Measurements from ENCODE around the gene JTB.

JTB gene

DNA sequence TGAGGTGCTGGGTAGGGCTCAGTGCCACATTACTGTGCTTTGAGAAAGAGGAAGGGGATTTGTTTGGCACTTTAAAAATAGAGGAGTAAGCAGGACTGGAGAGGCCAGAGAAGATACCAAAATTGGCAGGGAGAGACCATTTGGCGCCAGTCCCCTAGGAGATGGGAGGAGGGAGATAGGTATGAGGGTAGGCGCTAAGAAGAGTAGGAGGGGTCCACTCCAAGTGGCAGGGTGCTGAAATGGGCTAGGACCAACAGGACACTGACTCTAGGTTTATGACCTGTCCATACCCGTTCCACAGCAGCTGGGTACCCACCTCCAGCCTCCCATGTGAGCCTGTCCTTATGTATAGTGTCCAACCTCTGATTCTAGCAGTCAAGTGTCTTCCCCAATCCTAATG lies 18.0 kb downstream of the JTB start:
- no peak overlapping the region for H3K4me3 ChIP-seq (ENCODE audit: low read depth, low read length)
- TF ChIP-seq, protein P1, sequence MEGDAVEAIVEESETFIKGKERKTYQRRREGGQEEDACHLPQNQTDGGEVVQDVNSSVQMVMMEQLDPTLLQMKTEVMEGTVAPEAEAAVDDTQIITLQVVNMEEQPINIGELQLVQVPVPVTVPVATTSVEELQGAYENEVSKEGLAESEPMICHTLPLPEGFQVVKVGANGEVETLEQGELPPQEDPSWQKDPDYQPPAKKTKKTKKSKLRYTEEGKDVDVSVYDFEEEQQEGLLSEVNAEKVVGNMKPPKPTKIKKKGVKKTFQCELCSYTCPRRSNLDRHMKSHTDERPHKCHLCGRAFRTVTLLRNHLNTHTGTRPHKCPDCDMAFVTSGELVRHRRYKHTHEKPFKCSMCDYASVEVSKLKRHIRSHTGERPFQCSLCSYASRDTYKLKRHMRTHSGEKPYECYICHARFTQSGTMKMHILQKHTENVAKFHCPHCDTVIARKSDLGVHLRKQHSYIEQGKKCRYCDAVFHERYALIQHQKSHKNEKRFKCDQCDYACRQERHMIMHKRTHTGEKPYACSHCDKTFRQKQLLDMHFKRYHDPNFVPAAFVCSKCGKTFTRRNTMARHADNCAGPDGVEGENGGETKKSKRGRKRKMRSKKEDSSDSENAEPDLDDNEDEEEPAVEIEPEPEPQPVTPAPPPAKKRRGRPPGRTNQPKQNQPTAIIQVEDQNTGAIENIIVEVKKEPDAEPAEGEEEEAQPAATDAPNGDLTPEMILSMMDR (IDR thresholded peaks at IDR 0.05; ENCODE audit: control insufficient read depth, extremely low read depth, insufficient read depth), result no peak
- no peak for DNase-seq (ENCODE audit: low read depth)

DNA sequence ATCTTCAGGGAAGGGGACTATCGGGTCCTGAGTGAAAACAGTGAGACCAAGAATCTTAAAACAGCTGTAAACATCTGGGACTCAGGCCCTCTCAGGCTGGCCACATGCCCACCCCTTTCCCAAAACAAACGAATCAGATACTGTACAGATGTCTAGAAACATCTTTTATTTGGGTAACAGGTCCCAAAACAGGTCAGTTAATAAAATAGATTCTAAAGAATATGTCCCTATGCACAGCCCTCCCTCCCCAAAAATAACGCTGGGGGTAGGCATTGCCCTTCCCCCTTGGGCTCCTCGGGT lies 18.6 kb downstream of the JTB start:
- no peak overlapping the region; the same call in 1 of the 2 replicates for H3K4me3 ChIP-seq (ENCODE audit: low read depth, low read length)
- DNase-seq (ENCODE audit: low read depth), result no peak
- TF ChIP-seq, protein P1 (IDR thresholded peaks at IDR 0.05; ENCODE audit: control insufficient read depth, extremely low read depth, insufficient read depth), result no peak

DNA sequence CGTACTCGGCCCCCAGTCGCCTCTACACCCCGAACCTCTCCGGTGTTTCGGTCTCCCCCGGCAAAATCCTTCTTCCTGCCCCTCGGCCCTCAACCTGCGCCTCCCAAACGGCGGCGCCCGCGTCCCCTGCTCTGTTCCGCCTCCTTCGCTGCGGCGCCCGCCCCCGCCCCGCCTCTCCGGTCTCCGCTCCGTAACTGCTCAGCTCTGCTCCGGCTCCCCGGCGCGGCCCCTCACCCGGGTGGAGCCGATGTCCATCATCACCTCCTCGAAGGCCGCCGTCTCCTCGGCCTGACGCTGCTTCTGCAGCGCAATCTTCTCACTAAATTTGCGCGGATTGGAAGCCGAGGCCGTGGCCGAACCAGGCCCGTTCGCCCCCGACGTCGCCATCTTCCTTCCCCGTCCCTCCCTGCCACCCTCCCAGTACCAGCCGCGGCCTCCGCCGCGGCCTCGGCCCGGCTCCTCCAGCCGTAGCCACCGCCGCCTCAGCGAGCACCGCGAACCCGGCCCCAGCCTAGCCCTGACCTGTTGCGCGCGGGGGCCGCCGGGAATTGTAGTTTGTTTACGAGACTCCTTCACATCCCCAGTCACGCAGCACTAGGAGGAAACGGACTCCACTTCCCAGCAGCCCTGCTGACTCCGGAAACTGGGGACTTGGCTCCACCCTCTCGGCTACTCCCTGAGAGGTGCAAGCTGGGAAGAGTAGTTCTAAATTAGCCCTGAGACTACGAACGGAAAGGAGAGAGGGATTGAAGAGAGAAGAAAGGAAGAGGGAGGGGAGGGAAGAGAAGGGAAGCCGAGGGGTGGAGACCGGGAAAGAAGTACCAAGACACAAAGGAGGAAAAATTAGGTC lies 19.1 kb downstream of the JTB start, which contains the start of gene CRTC2:
Gene CRTC2, minus strand, starts transcription at position 502 of the 850 bp plus-strand sequence. Its CDS starts 115 bp downstream, at position 387.
- TF ChIP-seq, protein P1 (IDR thresholded peaks at IDR 0.05; ENCODE audit: control insufficient read depth, extremely low read depth, insufficient read depth), result no peak; the same call in 1 of the 2 replicates
- peak within 1 kb of the TSS; percentile 92 for H3K4me3 ChIP-seq (ENCODE audit: low read depth, low read length)
- peak; percentile 97 for DNase-seq (ENCODE audit: low read depth)

DNA sequence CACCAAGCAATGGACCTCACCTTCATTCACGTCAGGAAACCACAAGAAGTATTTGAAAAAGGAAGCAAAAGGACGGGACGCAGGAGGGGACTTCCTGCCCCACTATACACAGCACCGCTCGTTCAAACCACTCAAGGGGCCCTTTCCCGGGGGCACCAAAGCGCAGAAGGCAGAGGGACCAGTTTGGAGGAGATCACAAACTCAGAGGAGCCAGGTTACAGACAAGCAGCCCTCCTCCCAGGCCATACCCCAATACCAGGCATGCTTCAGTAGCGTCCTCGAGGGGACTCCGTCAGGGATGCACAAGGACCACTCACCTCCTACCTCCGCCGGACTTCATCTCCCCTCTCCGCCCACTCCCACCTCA lies 19.7 kb downstream of the JTB start:
- TF ChIP-seq, protein P1 (IDR thresholded peaks at IDR 0.05; ENCODE audit: control insufficient read depth, extremely low read depth, insufficient read depth), result no peak
- DNase-seq (ENCODE audit: low read depth), result no peak
- peak overlapping the region; percentile 92 for H3K4me3 ChIP-seq (ENCODE audit: low read depth, low read length)

DNA sequence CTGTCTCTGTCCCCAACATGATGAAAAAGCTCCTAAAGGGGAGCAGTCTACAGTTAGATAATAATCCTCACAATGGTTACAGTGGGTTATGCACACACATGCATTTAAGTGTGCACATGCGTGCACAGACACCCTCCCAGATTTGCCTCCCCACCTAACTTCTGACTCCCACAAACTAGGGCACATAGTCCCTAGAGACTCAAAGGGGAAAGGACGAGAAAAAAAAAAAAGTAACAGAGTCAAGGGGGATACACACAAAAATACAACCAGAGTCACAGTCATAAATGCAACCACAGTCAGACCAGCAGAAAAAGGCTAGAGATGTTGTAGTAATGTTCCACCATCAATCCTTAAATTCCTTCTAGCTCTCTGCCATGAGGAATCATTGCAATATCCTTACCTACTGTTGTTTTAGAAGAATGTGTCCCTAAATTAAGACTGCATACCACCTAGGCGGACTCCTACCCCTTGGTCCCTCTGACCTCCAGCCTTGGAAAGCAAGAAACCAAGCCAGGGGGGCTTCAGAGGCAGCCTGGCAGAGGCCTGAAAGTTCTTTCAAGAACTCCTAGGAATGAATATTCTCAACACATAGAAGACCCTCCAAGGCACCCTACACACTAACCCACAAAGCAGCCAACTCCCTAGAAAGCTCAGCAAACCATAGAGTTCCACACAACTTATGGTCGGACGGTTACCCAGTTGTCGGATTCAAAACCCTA lies 20.3 kb downstream of the JTB start:
- TF ChIP-seq, protein P1 (IDR thresholded peaks at IDR 0.05; ENCODE audit: control insufficient read depth, extremely low read depth, insufficient read depth), result no peak
- no peak for DNase-seq (ENCODE audit: low read depth)
- peak overlapping the region; percentile 92 for H3K4me3 ChIP-seq (ENCODE audit: low read depth, low read length)

DNA sequence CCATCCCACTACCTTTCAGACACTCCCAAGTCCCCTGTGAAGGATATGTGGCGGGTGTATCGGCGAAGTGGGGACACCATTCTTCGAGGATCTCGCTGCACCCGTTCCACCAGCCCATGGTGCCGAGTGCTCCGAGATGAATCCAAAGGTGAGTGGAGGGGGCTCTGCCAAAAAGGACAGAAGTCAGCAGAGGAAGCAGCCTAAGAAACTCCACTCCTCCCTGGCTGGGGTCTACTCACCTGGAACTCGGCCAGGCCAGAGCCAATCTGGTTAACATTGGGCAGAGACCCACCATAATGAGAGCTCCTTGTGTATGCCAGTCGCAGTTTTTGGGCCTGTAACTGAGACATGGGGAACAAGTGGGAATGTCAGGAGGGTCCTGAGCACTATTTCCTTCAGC lies 22.6 kb downstream of the JTB start:
- TF ChIP-seq, protein P1 (IDR thresholded peaks at IDR 0.05; ENCODE audit: control insufficient read depth, extremely low read depth, insufficient read depth), result no peak
- H3K4me3 ChIP-seq (ENCODE audit: low read depth, low read length), result no peak overlapping the region
- no peak for DNase-seq (ENCODE audit: low read depth)
